CD4-positive, alpha-beta T cell treated with Interleukin-1 beta for 1 hour (primary cell): Measurements from ENCODE around the gene PHF11.
A peak's percentile ranks its signal among the peaks of the same experiment; 100 is the strongest.
"Not testable (repeated sequence)": the region's sequence is repeated elsewhere in the genome, so short reads cannot be mapped to it uniquely, and the experiment has no call there.

Experiments
- DNase-seq, 2 donors: peaks; one replicate each; pipeline ENCODE4 v3.0.0-alpha.2; 2020 to 2022

PHF11 gene

DNA sequence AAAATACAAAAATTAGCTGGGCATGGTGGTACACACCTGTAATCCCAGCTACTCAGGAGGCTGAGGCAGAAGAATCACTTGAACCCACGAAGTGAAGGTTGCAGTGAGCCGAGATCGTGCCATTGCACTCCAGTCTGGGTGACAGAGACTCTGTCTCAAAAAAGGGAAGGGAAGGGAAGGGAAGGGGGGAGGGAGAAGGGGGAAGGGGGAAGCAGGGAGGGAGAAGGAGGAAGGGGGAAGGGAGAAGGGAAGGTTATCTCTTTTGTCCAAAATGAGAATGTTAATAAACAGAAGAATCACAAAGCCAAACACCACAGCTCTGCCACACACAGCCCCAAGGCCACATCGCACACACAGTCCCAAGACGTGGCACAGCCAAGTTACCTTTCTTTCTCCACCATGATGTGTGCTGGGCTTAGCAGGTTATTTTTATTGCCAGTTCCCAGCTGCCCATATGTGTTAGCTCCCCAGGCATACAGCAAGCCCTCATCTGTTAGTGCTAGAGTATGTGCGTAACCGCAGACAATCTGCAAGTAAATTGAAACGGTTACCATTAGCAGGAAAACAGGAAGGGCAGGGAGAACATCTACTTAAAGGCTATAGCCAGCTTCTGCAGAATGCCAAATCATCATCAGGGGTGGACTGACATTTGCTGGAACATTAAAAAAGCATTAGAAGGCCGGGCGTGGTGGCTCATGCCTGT, 55.3 kb downstream of the PHF11 start:
- no peak for DNase-seq

DNA sequence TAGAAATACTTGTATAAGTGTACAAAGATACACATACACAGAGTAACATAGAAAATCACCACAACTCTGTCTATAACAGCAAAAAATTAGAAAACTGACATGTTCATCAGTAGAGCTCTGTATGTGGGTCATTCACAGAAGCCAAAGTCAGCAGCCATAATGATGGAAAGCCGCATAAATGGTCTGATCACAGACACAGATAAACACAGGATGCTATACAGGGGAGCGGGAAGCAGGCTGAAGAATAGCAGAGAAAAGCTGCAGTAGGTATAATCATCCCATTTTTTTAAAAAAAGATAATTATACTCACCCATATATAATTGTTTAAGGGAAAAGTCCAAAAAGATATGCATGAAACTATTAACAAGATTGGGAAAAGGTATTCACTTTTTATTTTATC, 58.1 kb downstream of the PHF11 start:
- DNase-seq, result no peak

DNA sequence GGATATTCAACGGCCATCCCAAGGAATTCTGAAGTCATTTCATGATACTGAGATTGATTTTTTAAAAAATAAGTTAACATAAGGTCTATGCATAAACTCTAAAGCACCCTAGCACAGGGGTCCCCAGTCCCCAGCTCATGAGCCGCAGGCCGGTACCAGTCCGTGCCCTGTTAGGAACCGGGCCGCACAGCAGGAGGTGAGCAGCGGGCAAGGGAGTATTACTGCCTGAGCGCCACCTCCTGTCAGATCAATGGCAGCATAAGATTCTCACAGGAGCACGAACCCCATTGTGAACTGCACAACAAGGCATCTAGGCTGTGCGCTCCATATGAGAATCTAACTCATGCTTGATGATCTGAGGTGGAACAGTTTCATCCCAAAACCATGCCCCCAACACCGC, 58.6 kb downstream of the PHF11 start:
- DNase-seq, result no peak

DNA sequence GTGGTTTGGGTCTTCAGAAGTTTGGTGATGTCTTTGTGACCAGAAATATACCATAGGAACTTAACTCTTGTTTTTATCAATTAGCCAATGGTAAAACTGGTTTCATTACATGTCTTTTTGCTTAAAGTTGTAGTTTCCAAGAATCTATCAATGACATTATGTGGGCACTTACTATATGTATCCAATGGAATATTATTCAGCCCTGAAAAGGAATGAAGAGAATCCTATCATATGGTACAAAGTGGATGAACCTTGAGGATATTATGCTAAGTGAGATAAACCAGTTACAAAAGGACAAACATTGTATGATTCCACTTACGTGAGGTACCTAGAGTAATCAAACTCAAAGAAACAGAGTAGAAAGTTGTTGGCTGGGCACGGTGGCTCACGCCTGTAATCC, 63.3 kb downstream of the PHF11 start:
- DNase-seq, result no peak

DNA sequence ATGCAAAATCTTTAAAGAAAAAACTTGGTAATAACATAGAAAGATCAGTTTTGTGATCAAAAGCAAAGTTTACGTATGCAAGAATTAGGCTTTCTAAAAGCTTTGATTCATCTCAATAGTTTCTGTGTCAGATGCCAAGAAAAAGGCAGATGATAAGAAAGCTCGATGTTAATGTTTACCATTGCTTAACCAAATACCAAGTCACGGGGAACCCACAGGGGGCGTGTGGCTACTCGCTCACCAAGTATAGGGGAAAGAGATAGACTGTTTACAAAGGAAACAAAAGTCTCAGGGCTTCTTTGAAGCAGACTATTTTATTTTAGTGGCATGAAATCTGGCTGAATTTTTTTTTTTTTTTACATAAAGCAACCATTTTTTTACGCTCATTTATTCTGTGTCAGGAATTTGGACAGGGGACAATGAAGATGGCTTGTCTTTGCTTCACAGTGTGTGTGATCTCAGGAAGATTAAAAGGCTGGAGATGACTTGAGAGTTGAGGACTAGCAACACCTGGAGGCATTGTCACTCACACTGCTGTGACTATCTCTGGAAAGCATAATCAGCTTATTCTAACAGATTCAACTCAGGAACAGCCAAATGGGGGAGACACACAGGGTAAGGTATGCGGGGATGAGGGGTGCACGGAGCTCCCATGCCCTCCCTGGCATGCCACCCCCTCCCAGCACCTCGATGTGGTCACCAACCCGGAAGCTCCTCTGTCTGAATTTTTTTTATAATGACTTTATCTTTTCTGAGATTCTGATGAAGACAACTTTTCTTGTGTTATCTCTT, 64.7 kb downstream of the PHF11 start:
- DNase-seq, result no peak

DNA sequence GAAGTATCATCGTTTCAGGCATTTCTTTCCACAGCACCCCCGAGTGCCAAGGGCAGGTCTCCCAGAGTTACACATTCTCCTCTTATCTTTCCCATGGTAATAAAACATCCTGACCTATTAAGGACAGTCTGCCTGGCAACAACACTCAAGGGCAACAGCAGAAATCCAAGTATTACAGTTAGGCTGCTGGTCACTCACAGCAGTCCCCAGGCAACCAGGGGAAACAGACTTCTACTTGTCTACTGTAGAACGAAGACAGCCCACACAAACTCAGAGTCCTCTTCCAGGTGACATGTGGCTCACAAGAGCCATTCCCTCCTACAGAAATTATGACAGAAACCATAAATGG, 65.3 kb downstream of the PHF11 start:
- DNase-seq, result no peak

DNA sequence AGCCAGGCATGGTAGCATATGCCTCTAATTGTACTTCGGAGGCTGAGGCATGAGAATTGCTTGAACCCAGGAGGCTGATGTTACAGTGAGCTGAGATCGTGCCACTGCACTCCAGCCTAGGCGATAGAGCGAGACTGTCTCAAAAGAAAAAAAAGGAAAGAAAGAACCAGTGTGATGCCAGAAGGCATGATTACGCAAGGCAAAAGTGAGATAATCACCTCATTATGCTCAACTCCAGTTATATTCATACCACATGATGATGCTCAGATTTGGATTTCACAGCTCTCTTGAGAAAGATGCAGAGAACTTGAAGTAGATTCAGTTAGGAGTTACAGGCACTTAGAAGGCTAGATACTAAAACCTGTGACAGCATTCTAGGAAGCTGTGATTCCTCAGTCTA, 67.8 kb downstream of the PHF11 start:
- no peak for DNase-seq

DNA sequence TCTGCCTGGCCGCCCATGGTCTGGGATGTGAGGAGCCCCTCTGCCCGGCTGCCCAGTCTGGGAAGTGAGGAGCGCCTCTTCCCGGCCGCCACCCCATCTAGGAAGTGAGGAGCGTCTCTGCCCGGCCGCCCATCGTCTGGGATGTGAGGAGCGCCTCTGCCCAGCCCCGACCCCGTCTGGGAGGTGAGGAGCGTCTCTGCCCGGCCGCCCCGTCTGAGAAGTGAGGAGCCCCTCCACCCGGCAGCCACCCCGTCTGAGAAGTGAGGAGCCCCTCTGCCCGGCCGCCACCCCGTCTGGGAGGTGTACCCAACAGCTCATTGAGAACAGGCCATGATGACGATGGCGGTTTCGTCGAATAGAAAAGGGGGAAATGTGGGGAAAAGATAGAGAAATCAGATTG, 69.7 kb downstream of the PHF11 start:
- not testable (repeated sequence) for DNase-seq

DNA sequence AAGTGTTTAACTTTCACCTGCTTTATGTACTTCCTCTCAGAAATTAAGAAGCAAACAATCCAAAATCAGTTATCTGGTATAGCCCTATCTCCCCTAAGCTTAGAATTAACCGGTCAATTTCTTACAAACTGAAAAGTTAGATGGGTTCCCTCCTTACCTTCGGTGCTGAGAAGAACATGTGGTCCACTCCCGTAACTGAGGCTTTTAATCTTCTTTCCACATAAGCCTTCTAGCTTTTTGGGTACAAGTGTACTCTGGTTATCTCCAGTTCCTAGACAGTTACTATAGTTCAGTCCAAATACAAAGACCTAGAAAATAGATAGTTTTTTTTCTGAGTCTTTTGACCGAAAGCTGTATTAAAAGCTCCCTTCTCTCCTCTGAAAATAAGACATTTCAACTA, 70.7 kb downstream of the PHF11 start:
- DNase-seq, result no peak

DNA sequence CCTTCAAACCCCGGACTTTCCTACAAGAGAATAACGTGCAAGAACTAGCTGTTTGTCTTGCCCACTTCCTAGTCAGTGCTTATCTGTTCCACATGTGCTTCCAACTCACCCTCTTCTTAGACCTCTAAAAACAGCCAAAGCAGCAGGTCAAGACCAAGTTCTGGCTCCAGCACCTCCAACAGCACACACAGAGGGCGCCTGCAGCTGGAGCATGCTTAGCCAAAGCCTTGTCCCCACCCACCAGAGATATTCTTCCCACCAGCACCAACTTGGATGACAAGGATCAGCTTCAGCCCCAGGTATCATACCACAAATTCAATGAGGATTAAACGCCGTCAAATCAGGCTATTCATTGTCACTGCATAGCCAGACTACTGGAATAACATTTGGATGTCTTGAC, 71.7 kb downstream of the PHF11 start:
- no peak for DNase-seq

DNA sequence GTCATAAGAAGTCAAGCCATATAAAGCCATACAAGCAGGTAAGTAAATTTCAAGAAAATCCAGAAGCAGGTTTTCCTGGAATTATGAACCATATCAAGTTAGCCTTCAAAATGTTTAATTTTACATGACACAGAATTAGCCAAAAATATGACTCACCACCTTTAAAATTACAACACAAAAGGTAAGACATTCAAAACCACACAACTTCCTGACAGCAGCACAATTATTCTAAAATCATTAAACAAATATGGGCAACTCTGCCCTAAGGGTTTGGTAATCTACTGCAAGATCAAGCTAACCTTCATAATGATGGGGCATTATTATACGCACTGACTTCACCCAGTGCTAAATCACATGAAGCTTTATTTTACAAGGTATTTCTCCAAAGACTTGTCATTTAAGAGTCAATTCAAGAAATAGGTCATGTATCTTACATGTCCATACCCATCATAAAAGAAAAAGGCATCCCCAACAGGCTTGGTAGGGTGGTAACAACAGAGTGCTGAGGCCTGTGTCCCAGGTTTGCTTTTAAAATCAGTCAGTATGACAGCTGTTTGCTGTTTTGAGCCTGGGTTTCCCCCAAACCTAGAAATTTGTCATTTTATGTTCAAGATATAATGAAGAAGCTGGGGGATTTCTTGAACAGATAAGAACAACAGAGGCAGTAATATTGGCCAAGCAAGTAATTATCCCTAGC, 74.4 kb downstream of the PHF11 start:
- DNase-seq, result peak in 1 of 2 donors; percentile 11

DNA sequence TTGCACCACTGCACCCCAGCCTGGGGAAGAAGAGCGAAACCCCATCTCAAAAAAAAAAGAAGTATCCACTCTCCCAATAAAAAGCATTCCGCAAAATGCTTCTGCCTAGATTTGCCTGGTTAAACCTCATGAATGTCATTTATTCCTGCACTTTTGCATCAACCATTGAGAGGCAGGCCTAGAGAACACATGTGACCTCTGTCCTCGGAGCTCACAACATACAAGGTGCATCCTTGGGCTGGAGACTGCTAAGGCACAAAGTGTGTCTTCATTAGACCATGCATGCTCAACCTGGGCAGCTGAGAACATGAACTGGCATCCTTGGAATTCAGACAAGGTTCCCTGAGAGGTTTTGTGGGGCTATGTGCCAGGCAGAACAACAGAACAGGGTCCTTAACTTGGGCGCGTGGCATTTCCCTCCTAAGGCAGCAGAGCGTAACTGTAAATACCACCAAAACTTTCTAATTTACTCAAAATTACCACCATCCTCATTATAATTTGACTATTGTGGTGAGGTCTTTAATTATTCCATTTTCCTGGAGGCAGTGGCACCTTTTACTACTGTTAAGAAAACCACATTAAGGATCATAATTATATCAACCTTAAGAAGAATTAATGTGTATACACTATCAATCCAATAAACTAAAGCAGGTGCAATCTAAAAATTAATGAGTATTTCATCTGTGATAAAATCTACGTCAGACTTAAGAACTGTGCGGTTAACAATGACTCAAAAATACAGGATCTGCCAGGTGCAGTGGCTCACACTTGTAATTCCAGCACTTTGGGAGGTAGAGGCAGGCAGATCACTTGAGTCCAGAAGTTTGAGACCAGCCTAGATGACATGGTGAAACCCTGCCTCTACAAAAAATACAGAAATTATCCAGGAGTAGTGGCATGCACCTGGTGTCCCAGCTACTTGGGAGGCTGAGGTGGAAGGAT, 75.8 kb downstream of the PHF11 start:
- DNase-seq, result no peak
